ENCODE data around the gene DCAF12. TPM values are rescaled to one million over a fixed set of nuclear protein-coding genes. Genes with fewer than 3 reads are reported as not detected.
"Not testable (repeated sequence)": the region's sequence is repeated elsewhere in the genome, so short reads cannot be mapped to it uniquely, and the experiment has no call there.

The DCAF12 gene
- total RNA-seq, 1 donor from 2014 or later: 16.4 TPM

DNA sequence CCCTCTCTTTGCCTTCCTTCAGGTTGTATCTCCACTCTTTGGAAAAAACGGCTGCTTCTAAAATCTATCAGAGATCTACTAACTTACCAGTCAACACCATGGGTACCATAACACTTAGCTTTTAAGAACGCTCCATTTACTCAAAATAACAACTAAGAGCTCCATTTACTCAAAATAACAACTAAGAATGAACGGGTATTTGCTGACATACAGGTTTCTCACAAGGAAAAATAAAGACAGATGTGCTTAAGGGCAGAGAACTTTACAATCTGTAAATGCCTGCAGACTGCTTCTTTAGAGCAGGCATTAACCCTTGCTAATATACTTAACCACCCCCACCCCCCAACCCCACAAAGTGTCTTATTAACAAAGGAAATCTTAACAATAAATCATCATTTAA lies 80.6 kb downstream of the DCAF12 start:
- Histone ChIP-seq H3K27ac (replicated peaks) (no peak overlapping the region), H3K36me3 (no peaks in the 10 kb centered on the region), H3K27me3 (ENCODE audit: low read depth) (no peaks in the 10 kb centered on the region), H3K4me1 (peaks cover 38% of the 10 kb centered on the region), H3K4me3 (no peak overlapping the region), H3K9me3 (replicated peaks) (no peaks in the 10 kb centered on the region)
- DNase-seq: no peak
- TF ChIP-seq, protein P1, sequence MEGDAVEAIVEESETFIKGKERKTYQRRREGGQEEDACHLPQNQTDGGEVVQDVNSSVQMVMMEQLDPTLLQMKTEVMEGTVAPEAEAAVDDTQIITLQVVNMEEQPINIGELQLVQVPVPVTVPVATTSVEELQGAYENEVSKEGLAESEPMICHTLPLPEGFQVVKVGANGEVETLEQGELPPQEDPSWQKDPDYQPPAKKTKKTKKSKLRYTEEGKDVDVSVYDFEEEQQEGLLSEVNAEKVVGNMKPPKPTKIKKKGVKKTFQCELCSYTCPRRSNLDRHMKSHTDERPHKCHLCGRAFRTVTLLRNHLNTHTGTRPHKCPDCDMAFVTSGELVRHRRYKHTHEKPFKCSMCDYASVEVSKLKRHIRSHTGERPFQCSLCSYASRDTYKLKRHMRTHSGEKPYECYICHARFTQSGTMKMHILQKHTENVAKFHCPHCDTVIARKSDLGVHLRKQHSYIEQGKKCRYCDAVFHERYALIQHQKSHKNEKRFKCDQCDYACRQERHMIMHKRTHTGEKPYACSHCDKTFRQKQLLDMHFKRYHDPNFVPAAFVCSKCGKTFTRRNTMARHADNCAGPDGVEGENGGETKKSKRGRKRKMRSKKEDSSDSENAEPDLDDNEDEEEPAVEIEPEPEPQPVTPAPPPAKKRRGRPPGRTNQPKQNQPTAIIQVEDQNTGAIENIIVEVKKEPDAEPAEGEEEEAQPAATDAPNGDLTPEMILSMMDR (IDR thresholded peaks at IDR 0.05; ENCODE audit: borderline replicate concordance): no peak
- intact Hi-C loops (cut with micrococcal nuclease): no loop called here

DNA sequence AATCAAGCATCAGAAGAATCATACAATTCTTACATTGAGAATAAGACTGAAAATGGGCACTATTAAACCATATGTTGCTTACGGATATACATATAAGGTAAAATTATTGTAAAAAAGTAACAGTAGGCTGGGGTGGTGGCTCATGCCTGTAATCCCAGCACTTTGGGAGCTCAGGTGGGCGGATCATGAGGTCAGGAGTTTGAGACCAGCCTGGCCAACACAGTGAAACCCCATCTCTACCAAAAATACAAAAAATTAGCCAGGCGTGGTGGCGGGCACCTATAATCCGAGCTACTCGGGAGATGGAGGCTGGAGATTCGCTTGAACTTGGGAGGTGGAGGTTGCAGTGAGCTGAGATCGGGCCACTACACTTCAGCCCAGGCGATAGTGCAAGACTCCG lies 84.4 kb downstream of the DCAF12 start:
- H3K4me1 ChIP-seq: peaks cover 13% of the 10 kb centered on the region
- DNase-seq; intact Hi-C loops (cut with micrococcal nuclease): not testable (repeated sequence)

DNA sequence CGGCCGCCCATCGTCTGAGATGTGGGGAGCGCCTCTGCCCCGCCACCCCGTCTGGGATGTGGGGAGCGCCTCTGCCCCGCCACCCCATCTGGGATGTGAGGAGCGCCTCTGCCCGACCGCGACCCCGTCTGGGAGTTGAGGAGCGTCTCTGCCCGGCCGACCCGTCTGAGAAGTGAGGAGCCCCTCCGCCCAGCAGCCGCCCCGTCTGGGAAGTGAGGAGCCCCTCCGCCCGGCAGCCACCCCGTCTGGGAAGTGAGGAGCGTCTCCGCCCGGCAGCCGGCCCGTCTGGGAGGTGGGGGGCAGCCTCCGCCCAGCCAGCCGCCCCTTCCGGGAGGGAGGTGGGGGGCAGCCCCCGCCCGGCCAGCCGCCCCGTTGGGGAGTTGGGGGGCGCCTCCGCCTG lies 87.6 kb downstream of the DCAF12 start:
- H3K27ac ChIP-seq (replicated peaks); H3K4me1 ChIP-seq; H3K36me3 ChIP-seq; H3K4me3 ChIP-seq; DNase-seq; H3K9me3 ChIP-seq (replicated peaks); H3K27me3 ChIP-seq (ENCODE audit: low read depth); intact Hi-C loops (cut with micrococcal nuclease): not testable (repeated sequence)

More for the DNA sequence above, 84.4 kb downstream of the DCAF12 start:
- H3K36me3 ChIP-seq; H3K9me3 ChIP-seq (replicated peaks); H3K27ac ChIP-seq (replicated peaks); H3K4me3 ChIP-seq; H3K27me3 ChIP-seq (ENCODE audit: low read depth): not testable (repeated sequence)

DNA sequence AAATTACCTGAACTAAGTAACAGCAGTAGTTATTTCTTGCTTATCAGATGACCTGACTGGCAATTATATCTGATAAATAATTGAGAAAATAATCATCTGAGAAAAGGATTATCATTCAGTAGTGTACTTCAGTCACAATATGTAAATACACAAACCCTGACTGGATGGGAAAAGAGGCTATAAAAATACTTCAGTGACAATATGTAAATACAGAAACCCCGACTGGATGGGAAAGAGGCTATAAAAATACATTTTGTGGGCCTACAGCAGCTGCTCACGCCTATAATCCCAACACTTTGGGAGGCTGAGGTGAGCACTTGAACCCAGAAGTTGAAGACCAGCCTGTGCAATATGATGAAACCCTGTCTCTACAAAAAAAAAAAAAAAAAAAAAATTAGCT lies 88.9 kb downstream of the DCAF12 start:
- Histone ChIP-seq H3K4me1 (no peaks in the 10 kb centered on the region), H3K4me3 (no peak overlapping the region), H3K36me3 (no peaks in the 10 kb centered on the region), H3K27me3 (ENCODE audit: low read depth) (no peaks in the 10 kb centered on the region), H3K9me3 (replicated peaks) (no peaks in the 10 kb centered on the region), H3K27ac (replicated peaks) (no peak overlapping the region)
- TF ChIP-seq, protein P1 (IDR thresholded peaks at IDR 0.05; ENCODE audit: borderline replicate concordance): no peak
- DNase-seq: no peak
- intact Hi-C loops (cut with micrococcal nuclease): no loop called here

DNA sequence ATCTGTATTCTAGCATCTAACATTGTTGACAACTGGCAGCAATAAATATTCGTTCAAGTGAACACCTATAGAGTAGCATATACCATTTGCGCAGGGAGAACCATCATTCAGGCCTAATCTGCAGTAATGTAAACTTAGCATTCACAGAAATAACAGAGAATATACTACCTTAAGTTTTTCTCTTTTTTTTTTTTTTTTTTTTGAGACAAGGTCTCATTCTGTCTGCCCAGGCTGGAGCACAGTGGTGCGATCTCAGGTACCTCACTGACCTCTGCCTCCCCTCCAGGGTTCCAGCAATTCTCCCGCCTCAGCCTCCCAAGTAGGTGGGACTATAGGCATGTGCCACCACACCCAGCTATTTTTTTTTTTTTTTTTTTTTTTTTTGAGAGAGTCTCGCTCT lies 89.9 kb downstream of the DCAF12 start:
- no peak for DNase-seq
- TF ChIP-seq, protein P1 (IDR thresholded peaks at IDR 0.05; ENCODE audit: borderline replicate concordance): no peak
- Histone ChIP-seq H3K4me3 (no peak overlapping the region), H3K36me3 (no peaks in the 10 kb centered on the region), H3K27me3 (ENCODE audit: low read depth) (no peaks in the 10 kb centered on the region), H3K9me3 (replicated peaks) (no peaks in the 10 kb centered on the region), H3K27ac (replicated peaks) (no peak overlapping the region), H3K4me1 (no peaks in the 10 kb centered on the region)
- intact Hi-C loops (cut with micrococcal nuclease): no loop called here

Other genes with a start within 250 kb of the DCAF12 start
- gene UBAP2, start 77.8 kb downstream of the DCAF12 start, total RNA-seq: 26.4 TPM
- gene UBAP1, start 52.3 kb upstream of the DCAF12 start, total RNA-seq: 37.6 TPM
- gene KIF24, start 202.6 kb upstream of the DCAF12 start, total RNA-seq: 0.63 TPM
- gene NUDT2, start 202.9 kb upstream of the DCAF12 start, total RNA-seq: 22.2 TPM

Data from left ventricle myocardium inferior (tissue), 1 donor.